ES-I3 (cell line): Measurements from ENCODE around the gene LRRC17.
"Not testable (repeated sequence)": the region's sequence is repeated elsewhere in the genome, so short reads cannot be mapped to it uniquely, and the experiment has no call there.

Experiments
- H3K36me3 ChIP-seq: 2 replicates; pipeline ENCODE4 v1.6.1; 2013; ENCODE audit warnings: mild to moderate bottlenecking, low read length, control low read depth, moderate library complexity; ENCODE audit not compliant: insufficient read depth
- H3K4me1 ChIP-seq: 2 replicates; pipeline ENCODE4 v1.6.1; 2013; ENCODE audit warnings: mild to moderate bottlenecking, control low read depth, low read length; ENCODE audit not compliant: insufficient read depth
- H3K9ac ChIP-seq: 2 replicates; pipeline ENCODE4 v1.6.1; 2013; ENCODE audit warnings: low read depth, mild to moderate bottlenecking, low read length, moderate library complexity
- H3K9me3 ChIP-seq: 2 replicates; pipeline ENCODE4 v1.6.1; 2013; ENCODE audit warnings: mild to moderate bottlenecking, low read length, moderate library complexity; ENCODE audit not compliant: control insufficient read depth, insufficient read depth

The LRRC17 gene

GRCh38 chr7:102942181-102942866, 29.5 kb downstream of the LRRC17 start:
- Histone ChIP-seq H3K36me3 (no peaks in the 10 kb centered on the region), H3K9me3 (no peaks in the 10 kb centered on the region), H3K9ac (no peak overlapping the region), H3K4me1 (peaks cover 39% of the 10 kb centered on the region)

DNA sequence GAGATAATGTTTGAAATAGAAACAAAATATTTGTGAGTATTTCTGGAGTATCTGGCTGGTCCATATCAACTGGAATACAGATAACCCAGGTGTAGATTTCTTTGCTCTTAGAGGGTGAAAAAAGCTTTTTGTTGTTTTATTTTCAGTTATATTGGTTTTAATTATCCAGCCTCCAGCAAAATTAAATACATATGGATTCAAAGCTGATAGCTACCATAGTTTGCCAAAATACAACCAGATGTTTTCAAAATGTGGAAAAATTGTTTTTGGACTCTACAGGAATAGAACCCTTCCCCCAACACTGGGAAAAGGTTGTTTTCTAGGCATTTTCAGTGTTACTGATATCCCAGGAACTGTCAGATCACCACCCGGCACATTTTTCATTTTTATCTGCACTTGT, 30.1 kb downstream of the LRRC17 start:
- peaks cover 39% of the 10 kb centered on the region for H3K4me1 ChIP-seq
- H3K36me3 ChIP-seq: no peaks in the 10 kb centered on the region
- no peak overlapping the region for H3K9ac ChIP-seq
- H3K9me3 ChIP-seq: no peaks in the 10 kb centered on the region

DNA sequence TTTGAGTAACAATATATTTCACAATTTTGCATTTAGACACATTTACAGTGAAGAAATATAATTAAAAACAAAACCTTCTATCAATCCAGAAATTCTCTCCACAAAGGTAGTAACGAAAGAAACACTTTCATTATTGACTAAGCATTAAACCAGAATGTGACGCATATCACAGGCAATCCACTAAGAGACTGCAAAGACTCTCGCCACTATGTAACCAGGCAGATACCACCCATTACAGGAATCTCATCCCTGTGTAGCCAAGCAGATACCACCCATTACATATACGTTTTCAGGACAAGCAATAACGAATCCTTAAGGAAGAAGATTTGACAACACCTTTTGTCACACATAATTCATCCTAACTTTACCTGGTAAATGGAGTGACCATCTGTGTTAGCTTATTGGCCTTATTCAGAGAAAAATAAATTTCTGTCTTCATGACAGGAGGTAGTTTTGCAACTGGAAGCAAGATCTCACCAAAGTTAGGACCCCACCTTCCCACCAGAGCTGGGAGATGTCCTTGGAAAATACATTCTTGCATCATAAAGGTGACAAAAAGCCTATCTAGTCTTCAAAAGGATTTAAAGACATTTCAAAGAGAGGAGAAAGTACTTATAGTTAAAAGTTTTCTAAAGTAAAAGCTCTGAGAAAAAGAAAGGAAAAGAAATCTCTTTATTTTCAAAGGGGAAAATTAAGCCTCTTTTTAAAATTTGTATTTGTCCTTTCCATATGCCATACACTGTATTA, 30.8 kb downstream of the LRRC17 start:
- H3K9me3 ChIP-seq: no peaks in the 10 kb centered on the region
- no peaks in the 10 kb centered on the region for H3K36me3 ChIP-seq
- H3K9ac ChIP-seq: no peak overlapping the region
- H3K4me1 ChIP-seq: peaks cover 39% of the 10 kb centered on the region

- no peak overlapping the region for H3K9ac ChIP-seq
- H3K9me3 ChIP-seq: no peaks in the 10 kb centered on the region
- no peaks in the 10 kb centered on the region for H3K36me3 ChIP-seq
- H3K4me1 ChIP-seq: peaks cover 35% of the 10 kb centered on the region
Measured at GRCh38 chr7:102944241-102944640, 31.4 kb downstream of the LRRC17 start.

DNA sequence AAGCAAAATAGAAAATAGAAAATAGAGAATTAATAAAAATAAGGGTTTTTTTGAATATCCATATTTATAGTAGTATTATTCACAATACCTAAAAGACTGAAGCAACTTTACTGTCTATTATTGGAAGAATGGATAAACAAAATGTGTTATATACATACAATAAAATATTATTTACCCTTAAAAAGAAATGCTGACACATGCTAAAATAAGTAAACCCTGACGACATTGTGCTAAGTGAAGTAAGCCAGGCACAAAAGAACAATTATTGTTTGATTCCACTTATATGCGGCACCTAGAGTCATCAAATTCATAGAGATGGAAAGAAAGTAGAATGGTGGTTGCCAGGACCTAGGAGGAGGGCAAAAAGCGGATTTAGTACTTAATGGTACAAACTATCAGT, 39.0 kb downstream of the LRRC17 start:
- H3K4me1 ChIP-seq: no peaks in the 10 kb centered on the region

DNA sequence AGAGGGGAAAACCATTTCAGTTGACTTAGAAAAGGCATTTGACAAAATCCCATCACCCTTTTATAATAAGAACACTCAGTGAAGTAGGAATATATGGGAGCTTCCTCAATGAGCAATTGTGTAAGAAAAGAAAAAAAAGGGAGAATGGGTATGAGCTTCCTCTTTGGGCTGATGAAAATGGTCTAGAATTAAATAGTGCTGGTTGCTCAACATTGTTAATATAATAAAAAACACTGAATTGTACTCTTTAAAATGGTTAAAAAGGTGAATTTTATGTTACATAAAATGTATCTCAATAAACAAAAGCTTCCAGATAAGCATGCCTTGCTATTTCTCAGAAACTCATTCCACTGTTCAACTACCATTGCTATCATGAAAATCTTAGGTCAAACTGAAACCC, 40.6 kb downstream of the LRRC17 start:
- no peaks in the 10 kb centered on the region for H3K4me1 ChIP-seq
- H3K9ac ChIP-seq: no peak overlapping the region
- no peaks in the 10 kb centered on the region; the same call in 1 of the 2 replicates for H3K9me3 ChIP-seq
- no peaks in the 10 kb centered on the region for H3K36me3 ChIP-seq

More for the DNA sequence above, 39.0 kb downstream of the LRRC17 start:
- no peaks in the 10 kb centered on the region; the same call in 1 of the 2 replicates for H3K9me3 ChIP-seq
- H3K9ac ChIP-seq: no peak overlapping the region
- no peaks in the 10 kb centered on the region for H3K36me3 ChIP-seq

- not testable (repeated sequence) for H3K9ac ChIP-seq, H3K4me1 ChIP-seq, H3K9me3 ChIP-seq, H3K36me3 ChIP-seq
Measured at GRCh38 chr7:102954359-102954758, 41.6 kb downstream of the LRRC17 start.

- H3K9ac ChIP-seq, H3K4me1 ChIP-seq, H3K36me3 ChIP-seq, H3K9me3 ChIP-seq: not testable (repeated sequence)
Measured at GRCh38 chr7:102958004-102958403, 45.2 kb downstream of the LRRC17 start.

DNA sequence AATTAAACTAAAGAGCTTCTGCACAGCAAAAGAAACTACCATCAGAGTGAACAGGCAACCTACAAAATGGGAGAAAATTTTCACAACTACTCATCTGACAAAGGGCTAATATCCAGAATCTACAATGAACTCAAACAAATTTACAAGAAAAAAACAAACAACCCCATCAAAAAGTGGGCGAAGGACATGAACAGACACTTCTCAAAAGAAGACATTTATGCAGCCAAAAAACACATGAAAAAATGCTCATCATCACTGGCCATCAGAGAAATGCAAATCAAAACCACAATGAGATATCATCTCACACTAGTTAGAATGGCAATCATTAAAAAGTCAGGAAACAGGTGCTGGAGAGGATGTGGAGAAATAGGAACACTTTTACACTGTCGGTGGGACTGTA, 49.2 kb downstream of the LRRC17 start:
- H3K4me1 ChIP-seq, H3K9me3 ChIP-seq, H3K9ac ChIP-seq, H3K36me3 ChIP-seq: not testable (repeated sequence)

DNA sequence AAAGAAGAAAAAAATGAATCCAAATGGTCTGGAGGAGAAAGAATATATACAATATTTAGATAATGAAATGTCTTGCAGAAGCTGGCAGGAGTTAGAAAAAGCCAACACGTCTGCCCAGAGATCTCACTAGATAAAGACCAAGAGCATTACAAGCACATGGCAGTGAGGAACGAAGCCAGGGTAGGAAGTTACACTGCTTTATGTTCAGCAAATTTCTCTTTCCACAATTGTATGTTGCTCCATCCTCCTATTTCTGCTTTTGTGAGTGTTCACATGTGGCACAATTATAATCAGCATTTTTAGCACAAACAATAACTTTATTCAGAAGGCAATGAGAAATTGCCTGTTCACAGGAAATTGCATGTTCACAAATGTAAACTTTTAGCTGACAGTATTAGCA, 53.7 kb downstream of the LRRC17 start:
- H3K4me1 ChIP-seq: no peaks in the 10 kb centered on the region
- H3K9ac ChIP-seq: no peak overlapping the region
- no peaks in the 10 kb centered on the region for H3K9me3 ChIP-seq
- H3K36me3 ChIP-seq: no peaks in the 10 kb centered on the region

GRCh38 chr7:102967798-102968197, 55.0 kb downstream of the LRRC17 start:
- no peaks in the 10 kb centered on the region for H3K9me3 ChIP-seq
- H3K4me1 ChIP-seq: no peaks in the 10 kb centered on the region
- no peaks in the 10 kb centered on the region for H3K36me3 ChIP-seq
- H3K9ac ChIP-seq: no peak overlapping the region

DNA sequence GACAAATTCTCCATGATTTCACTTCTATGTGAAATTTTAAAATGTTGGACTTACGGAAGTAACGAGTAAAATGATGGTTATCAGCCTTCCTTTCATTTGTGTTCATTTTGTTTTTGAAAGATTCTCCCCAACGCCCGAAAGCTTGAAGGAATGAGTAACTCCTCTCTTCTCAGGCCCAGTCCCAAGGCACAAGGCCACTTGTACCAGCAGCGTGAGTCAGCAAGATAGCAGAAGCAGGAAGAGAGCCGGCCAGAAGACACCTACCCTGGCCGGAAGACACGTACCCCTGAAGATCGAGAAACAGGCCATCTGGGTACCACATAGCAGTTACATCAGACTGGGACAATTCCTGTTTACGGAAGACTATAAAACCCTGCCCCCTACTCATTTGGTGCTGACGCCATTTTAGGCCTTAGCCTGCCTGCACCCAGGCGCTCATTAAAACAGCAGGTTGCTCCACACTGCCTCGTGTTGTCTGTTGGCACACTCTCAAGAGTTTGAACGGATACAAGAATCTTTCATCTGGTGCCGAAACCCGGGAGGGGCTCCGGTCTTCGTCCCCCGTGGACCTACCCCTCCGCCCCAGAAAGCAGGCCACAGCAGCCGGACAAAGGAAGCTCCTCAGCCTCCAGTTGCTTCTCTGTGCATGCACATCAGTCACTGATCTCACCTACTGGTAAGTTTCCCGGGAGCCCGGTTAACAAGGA, 60.4 kb downstream of the LRRC17 start:
- peaks cover under 1% of the 10 kb centered on the region; the same call in 1 of the 2 replicates for H3K4me1 ChIP-seq
- H3K9ac ChIP-seq: no peak overlapping the region

GRCh38 chr7:102974366-102975236, 61.8 kb downstream of the LRRC17 start:
- Histone ChIP-seq H3K9ac (no peak overlapping the region), H3K4me1 (peaks cover 6% of the 10 kb centered on the region; the same call in 1 of the 2 replicates), H3K9me3 (no peaks in the 10 kb centered on the region), H3K36me3 (no peaks in the 10 kb centered on the region)

More for the DNA sequence above, 60.4 kb downstream of the LRRC17 start:
- Histone ChIP-seq H3K9me3 (no peaks in the 10 kb centered on the region), H3K36me3 (no peaks in the 10 kb centered on the region)

GRCh38 chr7:102975854-102976253, 63.1 kb downstream of the LRRC17 start:
- no peaks in the 10 kb centered on the region for H3K36me3 ChIP-seq
- H3K9ac ChIP-seq: no peak overlapping the region
- no peaks in the 10 kb centered on the region for H3K9me3 ChIP-seq
- H3K4me1 ChIP-seq: peaks cover 6% of the 10 kb centered on the region; the same call in 1 of the 2 replicates
